Stimulated activated CD4-positive, alpha-beta T cell treated with anti-CD3 and anti-CD28 coated beads, Interleukin-4, amount 100 ng/mL, for 24 hours (primary cell): Measurements from ENCODE around the gene PHOSPHO1.
"Not testable (repeated sequence)": the region's sequence is repeated elsewhere in the genome, so short reads cannot be mapped to it uniquely, and the experiment has no call there.

ENCODE experiments used
- DNase-seq: peaks from one replicate; pipeline ENCODE4 v3.0.0-alpha.2; 2020

The PHOSPHO1 gene

DNA sequence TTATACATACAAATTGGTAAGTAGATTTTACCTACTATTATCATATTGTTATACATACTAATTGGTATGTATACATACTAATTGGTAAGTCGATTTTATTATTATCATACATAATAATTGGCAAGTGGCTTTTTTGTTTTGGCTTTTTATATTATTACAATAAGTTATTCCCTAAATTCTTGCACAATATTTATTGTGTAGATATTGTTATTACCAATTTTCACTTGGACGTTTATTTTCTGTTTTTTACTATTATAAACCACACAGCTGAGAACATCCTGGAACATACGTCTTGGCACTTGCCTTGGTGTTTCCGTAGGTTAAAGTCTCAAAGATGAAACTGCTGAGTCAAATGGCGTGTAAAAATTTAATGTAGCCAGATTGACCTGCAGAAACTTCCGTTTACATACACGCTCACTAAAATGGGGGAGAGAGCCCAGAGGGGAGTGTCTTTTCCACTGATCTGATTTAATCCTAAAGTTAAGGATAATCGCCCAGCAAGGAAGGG lies 39.1 kb downstream of the PHOSPHO1 start:
- no peak for DNase-seq

DNA sequence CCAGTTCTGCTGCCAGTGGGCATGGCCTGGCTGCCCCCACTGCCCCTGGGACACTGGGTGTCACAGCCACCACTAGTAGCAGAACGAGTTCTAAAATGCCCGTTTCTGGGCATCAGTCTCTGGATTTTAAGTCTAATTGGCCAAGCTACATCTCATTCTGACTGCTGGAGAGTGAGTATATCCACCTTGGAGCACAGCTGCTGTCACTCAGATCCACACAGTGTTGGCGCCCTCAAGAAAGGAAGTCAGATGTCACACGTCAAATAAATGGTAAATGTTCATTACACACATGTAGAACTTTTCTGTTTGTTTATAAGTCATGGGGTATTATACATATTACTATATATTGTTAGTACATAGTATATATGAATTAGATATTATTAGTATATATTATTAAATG lies 39.7 kb downstream of the PHOSPHO1 start:
- DNase-seq: no peak

- DNase-seq: no peak
These were observed 43.3 kb downstream of the PHOSPHO1 start for GRCh38 chr17:49187301-49187700.

- DNase-seq: not testable (repeated sequence)
These were observed 45.2 kb downstream of the PHOSPHO1 start for GRCh38 chr17:49185381-49185780.

GRCh38 chr17:49184522-49184921 lies 46.1 kb downstream of the PHOSPHO1 start:
- not testable (repeated sequence) for DNase-seq

- DNase-seq: no peak
These were observed 46.8 kb downstream of the PHOSPHO1 start for GRCh38 chr17:49183801-49184200.

DNA sequence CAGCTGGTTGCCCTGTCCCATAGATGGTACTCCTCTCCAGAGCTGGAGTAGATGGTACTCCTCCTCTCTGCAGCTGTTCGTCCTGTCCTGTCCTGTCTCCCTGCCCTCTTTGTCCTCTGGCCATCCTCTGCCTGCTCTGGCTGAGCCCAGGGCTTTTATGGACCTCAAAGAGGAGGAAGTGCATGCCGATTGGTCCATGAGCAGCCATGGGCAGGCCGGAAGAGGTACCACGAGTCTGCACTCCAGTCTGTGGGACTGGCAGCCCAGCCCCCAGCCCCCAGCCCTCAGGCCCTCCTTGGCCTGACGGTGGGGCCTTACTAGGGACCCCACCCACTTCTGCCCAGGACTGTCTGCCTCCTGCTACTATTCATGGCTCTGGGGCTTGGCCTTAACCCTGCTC lies 47.2 kb downstream of the PHOSPHO1 start:
- no peak for DNase-seq

GRCh38 chr17:49180998-49181635 lies 49.5 kb downstream of the PHOSPHO1 start:
- DNase-seq: no peak

GRCh38 chr17:49180303-49180702 lies 50.3 kb downstream of the PHOSPHO1 start:
- peak; percentile 70 for DNase-seq

GRCh38 chr17:49175978-49176377 lies 54.6 kb downstream of the PHOSPHO1 start:
- not testable (repeated sequence) for DNase-seq
